Cerebellar nuclear complex (tissue), 1 donor: ENCODE results near the gene KREMEN1.

Experiments used
- DNase-seq, 2 experiments: peaks; one replicate each; lab custom pipeline; 2025; lab: John Stamatoyannopoulos, UW

The KREMEN1 gene

DNA sequence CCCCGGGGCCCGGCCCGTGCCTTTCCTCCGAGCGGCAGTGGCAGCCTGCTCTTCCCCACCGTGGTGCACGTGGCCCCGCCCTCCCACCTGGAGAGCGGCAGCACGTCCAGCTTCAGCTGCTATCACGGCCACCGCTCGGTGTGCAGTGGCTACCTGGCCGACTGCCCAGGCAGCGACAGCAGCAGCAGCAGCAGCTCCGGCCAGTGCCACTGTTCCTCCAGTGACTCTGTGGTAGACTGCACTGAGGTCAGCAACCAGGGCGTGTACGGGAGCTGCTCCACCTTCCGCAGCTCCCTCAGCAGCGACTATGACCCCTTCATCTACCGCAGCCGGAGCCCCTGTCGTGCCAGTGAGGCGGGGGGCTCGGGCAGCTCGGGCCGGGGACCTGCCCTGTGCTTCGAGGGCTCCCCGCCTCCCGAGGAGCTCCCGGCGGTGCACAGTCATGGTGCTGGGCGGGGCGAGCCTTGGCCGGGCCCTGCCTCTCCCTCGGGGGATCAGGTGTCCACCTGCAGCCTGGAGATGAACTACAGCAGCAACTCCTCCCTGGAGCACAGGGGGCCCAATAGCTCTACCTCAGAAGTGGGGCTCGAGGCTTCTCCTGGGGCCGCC lies 23.1 kb upstream of the KREMEN1 start:
- no peak for DNase-seq

DNA sequence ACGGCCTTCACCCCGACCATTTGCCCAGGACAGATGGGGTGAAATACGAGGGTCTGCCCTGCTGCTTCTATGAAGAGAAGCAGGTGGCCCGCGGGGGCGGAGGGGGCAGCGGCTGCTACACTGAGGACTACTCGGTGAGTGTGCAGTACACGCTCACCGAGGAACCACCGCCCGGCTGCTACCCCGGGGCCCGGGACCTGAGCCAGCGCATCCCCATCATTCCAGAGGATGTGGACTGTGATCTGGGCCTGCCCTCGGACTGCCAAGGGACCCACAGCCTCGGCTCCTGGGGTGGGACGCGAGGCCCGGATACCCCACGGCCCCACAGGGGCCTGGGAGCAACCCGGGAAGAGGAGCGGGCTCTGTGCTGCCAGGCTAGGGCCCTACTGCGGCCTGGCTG lies 22.4 kb upstream of the KREMEN1 start:
- DNase-seq, result no peak

GRCh38 chr22:29053048-29053702 lies 19.7 kb upstream of the KREMEN1 start:
- no peak for DNase-seq

DNA sequence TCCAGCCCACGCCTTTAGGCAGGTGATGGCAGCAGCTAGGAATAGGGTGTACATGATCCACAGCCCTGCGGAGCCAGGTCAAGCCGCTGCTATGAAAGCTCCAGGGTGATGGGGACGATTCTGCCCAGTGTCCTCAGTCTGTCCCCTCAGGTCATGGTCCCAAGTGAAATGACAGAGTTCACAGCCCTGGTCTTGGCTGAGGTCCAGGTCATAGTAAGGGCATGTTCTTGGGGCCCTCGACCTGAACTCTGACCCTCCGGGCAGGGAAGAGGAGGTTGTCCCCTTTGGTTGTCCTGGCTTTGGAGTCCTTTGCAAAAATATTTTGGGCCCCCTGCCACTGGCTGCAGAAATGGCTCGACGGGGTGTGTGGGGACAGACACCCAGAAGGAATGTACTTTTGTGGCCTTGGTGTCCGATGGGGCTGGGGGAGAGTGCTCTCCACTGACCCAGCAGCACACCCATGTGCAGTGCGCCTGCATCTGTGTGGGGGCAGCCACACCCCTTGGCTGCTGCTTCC lies 18.5 kb upstream of the KREMEN1 start:
- no peak for DNase-seq

DNA sequence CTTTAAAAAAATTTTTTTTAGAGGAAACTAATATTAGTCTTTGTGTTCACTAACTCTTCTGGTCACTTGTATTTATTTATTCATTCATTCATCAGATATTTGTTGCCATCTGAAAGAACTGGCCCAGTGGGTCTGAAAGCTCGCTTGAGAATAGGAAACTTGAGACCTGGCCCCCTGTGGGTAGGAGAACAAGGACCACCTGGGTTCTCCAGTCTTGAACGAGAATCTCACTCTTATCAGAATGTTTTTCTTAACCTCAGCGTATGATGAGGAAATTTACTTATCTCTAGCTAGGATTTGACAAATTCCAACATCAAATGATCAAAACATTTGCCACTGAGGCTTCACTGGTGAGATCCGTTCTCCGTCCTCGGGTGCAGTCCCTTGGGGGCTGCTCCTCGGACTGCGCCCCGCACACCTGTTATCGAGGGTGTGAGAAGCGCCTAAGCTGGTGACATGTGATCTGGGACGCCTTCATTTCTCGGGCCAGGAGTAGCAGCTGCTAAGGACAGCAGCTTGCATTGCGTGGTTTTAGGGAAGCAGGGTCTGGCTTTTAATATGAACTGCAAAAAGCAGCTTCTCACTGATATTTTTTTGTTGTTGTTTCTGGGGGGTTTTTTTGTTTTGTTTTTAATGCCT lies 17.5 kb upstream of the KREMEN1 start:
- DNase-seq, result no peak

- DNase-seq, result no peak
Measured at GRCh38 chr22:29056472-29056871, 16.4 kb upstream of the KREMEN1 start.

DNA sequence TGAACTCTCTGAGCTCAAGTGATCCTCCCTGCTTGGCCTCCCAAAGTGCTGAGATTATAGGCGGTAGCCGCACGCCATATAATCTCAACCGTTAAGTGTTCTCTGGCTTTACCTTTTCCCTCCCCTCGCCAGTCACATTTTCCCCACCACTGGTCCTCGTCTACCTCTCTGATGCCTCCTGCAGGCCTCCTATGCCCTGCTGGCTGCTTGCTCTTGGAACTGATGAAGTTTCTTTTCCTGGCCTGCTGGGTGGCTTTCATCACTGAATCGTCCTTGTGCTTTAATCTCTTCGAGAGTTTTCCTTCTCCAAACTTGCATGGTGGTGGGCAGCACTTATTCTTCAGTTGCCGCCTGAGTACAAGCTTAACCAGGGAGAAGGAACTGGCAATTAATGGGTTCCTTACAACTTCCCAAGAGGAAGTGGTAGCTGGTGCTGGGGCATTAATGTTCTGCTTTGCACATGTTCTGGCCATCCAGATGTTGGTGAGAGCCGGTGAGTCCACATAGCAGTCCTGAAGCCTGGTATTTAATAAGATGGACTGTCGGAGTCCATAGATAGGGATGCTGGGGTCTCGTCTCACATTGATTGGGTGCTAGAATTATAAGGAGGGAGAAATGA lies 12.5 kb upstream of the KREMEN1 start:
- no peak for DNase-seq

GRCh38 chr22:29060931-29061330 lies 11.9 kb upstream of the KREMEN1 start:
- no peak for DNase-seq

DNA sequence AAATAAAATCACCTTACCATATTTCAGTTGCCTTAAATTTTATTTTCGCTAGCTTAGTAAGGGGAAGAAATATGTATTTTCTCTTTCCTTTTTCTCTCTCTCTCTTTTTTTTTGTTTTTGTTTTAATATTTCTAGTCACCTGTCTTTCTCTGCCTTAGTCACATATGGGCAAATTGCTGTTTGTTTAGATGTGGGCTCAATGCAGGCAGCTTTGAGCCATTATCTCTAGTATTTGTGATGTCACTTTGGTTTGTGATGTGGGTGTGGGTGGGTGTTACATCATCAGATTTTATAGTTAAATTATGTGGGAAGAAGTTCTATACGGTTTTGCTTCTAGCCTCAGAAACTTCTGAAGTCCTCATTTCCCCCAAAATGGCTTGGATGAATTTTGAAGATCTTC lies 11.1 kb upstream of the KREMEN1 start, which contains the start of gene C22orf31:
Gene C22orf31 (minus strand): TSS at position 59 of the 400 bp plus-strand sequence. CDS start 39 bp downstream, at position 20.
- DNase-seq, result no peak

- no peak for DNase-seq
Measured at GRCh38 chr22:29062286-29062821, 10.5 kb upstream of the KREMEN1 start.

GRCh38 chr22:29065468-29066190 lies 7.2 kb upstream of the KREMEN1 start:
- DNase-seq, result no peak

DNA sequence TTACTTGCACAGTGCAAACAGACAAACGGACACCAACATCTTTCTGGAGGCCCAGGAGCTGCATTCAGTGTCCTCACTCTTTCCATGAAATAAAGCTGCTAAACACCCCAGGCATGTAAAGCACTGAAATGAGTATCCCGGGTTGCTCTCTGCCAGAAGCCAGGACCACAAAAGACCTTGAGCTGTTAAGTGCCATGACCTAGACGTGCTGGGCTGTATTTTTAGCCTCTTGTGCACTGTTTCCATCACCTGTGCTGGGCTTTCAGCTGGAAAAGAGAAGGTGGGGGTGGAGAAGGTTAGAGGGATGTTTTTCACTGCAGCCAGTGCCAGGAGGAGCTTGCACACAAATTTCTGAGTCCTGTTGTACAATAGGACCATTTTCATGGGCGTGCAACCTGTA lies 3.4 kb upstream of the KREMEN1 start:
- no peak for DNase-seq

DNA sequence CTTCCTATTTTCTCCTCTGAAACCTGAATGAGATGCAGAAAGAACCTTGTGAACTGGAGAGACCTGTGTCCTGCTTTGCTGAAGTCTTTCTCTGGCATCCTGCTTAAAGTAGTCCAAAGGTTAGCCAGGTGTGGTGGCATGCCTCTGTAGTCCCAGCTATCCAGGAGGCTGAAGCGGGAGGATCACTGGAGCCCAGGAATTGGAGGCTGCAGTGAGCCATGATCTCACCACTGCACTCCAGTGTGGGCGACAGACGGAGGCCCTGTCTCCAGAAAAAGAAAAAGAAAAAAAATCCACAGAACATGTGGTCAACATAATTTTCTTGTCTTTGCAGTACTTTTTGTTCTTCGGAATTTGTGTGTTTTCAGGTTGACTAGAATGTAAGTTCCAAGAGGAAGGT lies 2.3 kb upstream of the KREMEN1 start:
- DNase-seq, result no peak

GRCh38 chr22:29071261-29072045 lies 1.4 kb upstream of the KREMEN1 start:
- no peak for DNase-seq

DNA sequence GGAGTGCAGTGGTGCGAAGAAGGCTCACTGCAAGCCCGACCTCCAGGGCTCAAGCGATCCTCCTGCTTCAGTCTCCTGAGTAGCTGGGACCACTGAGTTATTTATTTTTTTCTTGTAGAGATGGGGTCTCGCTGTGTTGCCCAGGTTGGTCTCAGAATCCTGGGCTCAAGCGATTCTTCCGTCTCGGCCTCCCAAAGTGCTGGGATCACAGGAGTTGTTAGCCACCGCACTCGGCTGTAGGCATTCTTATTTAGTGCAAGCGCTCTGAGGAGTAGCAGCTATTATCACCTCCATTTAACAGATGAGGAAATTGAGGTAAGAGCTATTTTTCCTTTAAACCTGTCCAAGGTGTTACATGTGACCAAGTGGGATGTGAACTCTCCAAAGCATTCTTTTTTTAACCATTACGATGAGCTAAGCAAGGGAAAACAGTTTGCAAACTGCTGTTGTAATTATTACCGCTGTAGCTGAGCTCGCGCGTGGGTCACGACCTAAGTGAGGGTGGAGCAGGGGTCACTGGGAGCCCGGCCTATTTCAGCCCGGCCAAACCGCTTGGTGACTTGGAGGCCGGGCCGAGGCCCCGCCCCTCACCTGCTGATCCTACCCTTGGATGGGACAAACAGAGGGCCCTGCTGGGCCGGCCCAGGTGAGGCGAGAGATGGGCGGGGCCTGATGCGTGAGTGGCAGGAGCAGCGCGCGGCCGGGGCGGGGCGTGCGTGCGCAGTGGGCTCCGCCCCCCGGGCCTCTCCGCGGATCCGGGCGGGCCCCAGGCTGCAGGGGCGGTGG lies 449 bp upstream of the KREMEN1 start:
- peak; percentile 7 to 18 for DNase-seq

GRCh38 chr22:29073618-29074275 lies 912 bp downstream of the KREMEN1 start:
- DNase-seq, result no peak

- no peak for DNase-seq
Measured at GRCh38 chr22:29074276-29074772, 1.5 kb downstream of the KREMEN1 start.

DNA sequence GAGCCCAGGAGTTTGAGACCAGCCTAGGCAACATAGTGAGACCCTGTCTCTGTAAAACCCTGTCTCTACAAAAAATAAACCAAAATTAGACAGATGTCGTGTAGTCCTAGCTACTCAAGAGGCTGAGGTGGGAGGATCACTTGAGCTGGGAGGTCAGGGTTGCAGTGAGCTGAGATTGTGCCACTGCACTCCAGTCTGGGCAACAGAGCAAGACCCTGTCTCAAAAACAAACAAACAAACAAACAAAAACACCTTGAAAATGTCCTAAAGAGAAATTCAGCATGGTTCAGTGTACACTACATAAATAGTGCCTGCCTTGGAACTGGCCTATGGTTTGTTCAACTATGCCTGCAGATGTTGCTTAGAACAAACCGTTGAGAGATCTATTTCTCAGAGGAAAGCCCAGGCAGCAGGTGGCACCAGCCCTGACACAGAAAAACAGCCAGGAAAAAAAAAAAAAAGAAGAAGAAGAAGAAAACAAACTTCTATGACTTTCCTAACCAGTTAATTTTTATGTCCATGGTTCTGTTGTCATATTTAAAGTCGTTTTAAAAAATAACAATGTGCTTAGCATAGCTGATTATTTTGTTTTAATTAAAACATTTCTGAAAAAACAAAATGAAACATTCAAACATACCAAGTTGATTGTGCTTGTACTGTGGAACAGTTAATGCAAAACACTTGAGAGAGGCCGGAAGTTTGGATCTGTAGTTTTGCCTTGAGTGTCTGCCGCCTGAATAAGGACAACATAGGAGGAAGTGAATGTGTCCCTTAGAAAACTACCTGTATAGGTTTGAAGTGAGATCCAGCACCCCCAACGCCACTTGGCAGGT lies 5.4 kb downstream of the KREMEN1 start:
- DNase-seq, result no peak

DNA sequence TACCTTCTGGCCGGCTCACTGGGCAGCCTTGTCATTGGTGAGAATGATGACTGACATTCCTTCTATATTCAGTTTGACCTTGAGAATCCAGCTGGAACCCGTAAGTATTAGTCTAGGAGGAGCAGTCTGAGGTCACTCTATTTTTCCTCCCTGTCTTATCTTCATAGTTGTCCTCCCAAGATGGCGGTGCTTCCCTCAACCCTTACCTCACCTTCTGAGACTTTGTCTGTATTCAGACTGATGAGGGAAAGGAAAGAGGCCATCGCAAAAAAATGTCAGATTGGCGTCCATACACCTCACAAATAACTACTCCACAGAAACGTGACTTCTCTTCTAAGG lies 6.0 kb downstream of the KREMEN1 start:
- no peak for DNase-seq
